Mucosa of descending colon (tissue), 3 donors: ENCODE data around the gene GSTA2. TPM values are rescaled to one million over a fixed set of nuclear protein-coding genes. Genes with fewer than 3 reads are reported as not detected.

Experiments
- ATAC-seq: fragments of 200-7000 bp; cut with Tn5 transposase; one replicate; pipeline ENCODE4 v1.9.1; 2020; ENCODE audit warnings: mild to moderate bottlenecking, moderate library complexity
- DNase-seq, 3 donors: peaks; one replicate each; pipeline ENCODE4 v3.0.0-alpha.2; 2020
- H3K36me3 ChIP-seq: fragments of 200-600 bp; one replicate; pipeline ENCODE4 v1.8.0; 2021; ENCODE audit warnings: low read depth, mild to moderate bottlenecking
- H3K4me1 ChIP-seq: fragments of 200-600 bp; one replicate; pipeline ENCODE4 v1.8.0; 2021; ENCODE audit warnings: low read depth, mild to moderate bottlenecking
- H3K4me3 ChIP-seq: fragments of 200-600 bp; one replicate; pipeline ENCODE4 v1.8.0; 2021; ENCODE audit warnings: mild to moderate bottlenecking
- H3K9me3 ChIP-seq: fragments of 200-600 bp; one replicate; pipeline ENCODE4 v1.8.0; 2021; ENCODE audit warnings: mild to moderate bottlenecking
- CTCF ChIP-seq: fragments of 200-600 bp; IDR thresholded peaks from one replicate; pipeline ENCODE4 v1.8.0; 2022; ENCODE audit warnings: antibody characterized with exemption, mild to moderate bottlenecking
- intact Hi-C, 2 donors: fragments of 100-400 bp; cut with DNase I in 1 of 2; cut with micrococcal nuclease in 1 of 2; formaldehyde crosslinking; loops; one replicate each; pipeline versions ENCODE4 v1.11.0 to v1.11.1; 2022; cut with DNase I, micrococcal nuclease
- total RNA-seq, 3 donors: library from RNA; stranded (reverse); fragmentation: NEBNext Ultra II Directional in 2 of 3; extraction: Animal tissue kit (Norgen Biotek cat#: 25700) in 2 of 3; gene quantifications; one replicate each; pipeline versions ENCODE4 v1.2.1 to v1.2.4, GENCODE V29; 2021 to 2023
- donor health status: DM: no; HTN: no; CAD: no; lungs with moderate emphysema.
- donor health status: DM: no; HTN: no; CAD: no.
- donor health status: DM: no; HTN: yes; CAD: no.

The GSTA2 gene
- total RNA-seq, 3 donors from 2014 or later = 0.27 to 0.29 TPM; not detected in 1

- DNase-seq = no peak
- intact Hi-C loops = no loop called here
- Histone ChIP-seq H3K36me3 (no peaks in the 10 kb centered on the region), H3K4me3 (no peak overlapping the region), H3K9me3 (no peaks in the 10 kb centered on the region), H3K4me1 (peaks cover 14% of the 10 kb centered on the region)
- ATAC-seq = no peak
- no peak for TF ChIP-seq CTCF
Measured at GRCh38 chr6:52726741-52727535, 36.3 kb downstream of the GSTA2 start.

- Histone ChIP-seq H3K4me3 (no peak overlapping the region), H3K36me3 (no peaks in the 10 kb centered on the region), H3K9me3 (no peaks in the 10 kb centered on the region), H3K4me1 (peaks cover 14% of the 10 kb centered on the region)
- DNase-seq (no peak), ATAC-seq (no peak)
- intact Hi-C loops = no loop called here
- TF ChIP-seq CTCF = no peak
Measured at GRCh38 chr6:52726193-52726542, 37.1 kb downstream of the GSTA2 start.

GRCh38 chr6:52725535-52726192 is 37.6 kb downstream of the GSTA2 start:
- intact Hi-C loops = no loop called here
- peak; percentile 85 for ATAC-seq
- Histone ChIP-seq H3K4me3 (no peak overlapping the region), H3K36me3 (no peaks in the 10 kb centered on the region), H3K4me1 (peaks cover 14% of the 10 kb centered on the region), H3K9me3 (no peaks in the 10 kb centered on the region)
- TF ChIP-seq CTCF = no peak
- peak in 1 of 3 donors; percentile 52 for DNase-seq

- DNase-seq (peak in 1 of 3 donors; percentile 33), ATAC-seq (peak; percentile 21)
- H3K9me3 ChIP-seq = no peaks in the 10 kb centered on the region
- peaks cover 14% of the 10 kb centered on the region for H3K4me1 ChIP-seq
- H3K36me3 ChIP-seq = no peaks in the 10 kb centered on the region
- H3K4me3 ChIP-seq = no peak overlapping the region
- TF ChIP-seq CTCF = no peak
- intact Hi-C loops = no loop called here
Measured at GRCh38 chr6:52725143-52725534, 38.1 kb downstream of the GSTA2 start.

- peak; percentile 52 for TF ChIP-seq CTCF
- peaks cover 14% of the 10 kb centered on the region for H3K4me1 ChIP-seq
- DNase-seq (peak; percentile 84 to 87 (median 86)), ATAC-seq (peak; percentile 86)
- no peak overlapping the region for H3K4me3 ChIP-seq
- no peaks in the 10 kb centered on the region for H3K36me3 ChIP-seq
- intact Hi-C loops = no loop called here
- no peaks in the 10 kb centered on the region for H3K9me3 ChIP-seq
Measured at GRCh38 chr6:52724406-52725121, 38.7 kb downstream of the GSTA2 start.
